Suppressor macrophage treated with lipopolysaccharide for 4 hours (primary cell): ENCODE results near the gene IL1R1.
A peak's percentile ranks its signal among the peaks of the same experiment; 100 is the strongest.
"Not testable (repeated sequence)": the region's sequence is repeated elsewhere in the genome, so short reads cannot be mapped to it uniquely, and the experiment has no call there.

Source experiments
- DNase-seq: peaks from one replicate; pipeline ENCODE4 v3.0.0-alpha.2; 2020

IL1R1 gene

GRCh38 chr2:102112271-102112670 is 30.3 kb upstream of the IL1R1 start:
- DNase-seq: no peak

GRCh38 chr2:102112692-102113665 is 29.6 kb upstream of the IL1R1 start:
- no peak for DNase-seq

DNA sequence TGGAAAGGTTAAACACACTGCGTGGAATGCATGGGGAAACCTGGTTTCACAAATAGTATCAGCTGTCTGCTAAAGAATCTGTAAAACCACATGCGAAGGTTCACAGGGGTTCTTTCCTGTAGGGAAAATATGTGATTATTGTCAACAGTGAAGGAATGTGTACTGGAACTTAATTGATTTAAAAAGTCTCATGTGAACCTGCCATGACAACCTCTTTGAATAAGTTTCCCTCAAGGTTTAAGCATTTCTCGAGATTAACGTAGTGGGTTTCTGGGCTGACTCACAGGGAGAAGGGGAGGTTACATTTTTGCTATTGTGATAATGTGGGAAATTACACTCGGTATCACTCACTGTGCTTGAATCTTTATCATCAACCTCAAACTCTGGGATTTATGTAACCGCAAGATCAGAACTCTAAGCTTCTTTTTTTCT is 28.2 kb upstream of the IL1R1 start:
- peak; percentile 16 for DNase-seq

- peak; percentile 54 for DNase-seq
Measured at GRCh38 chr2:102114851-102115497, 27.6 kb upstream of the IL1R1 start.

GRCh38 chr2:102116630-102117471 is 25.7 kb upstream of the IL1R1 start:
- DNase-seq: peak; percentile 50

DNA sequence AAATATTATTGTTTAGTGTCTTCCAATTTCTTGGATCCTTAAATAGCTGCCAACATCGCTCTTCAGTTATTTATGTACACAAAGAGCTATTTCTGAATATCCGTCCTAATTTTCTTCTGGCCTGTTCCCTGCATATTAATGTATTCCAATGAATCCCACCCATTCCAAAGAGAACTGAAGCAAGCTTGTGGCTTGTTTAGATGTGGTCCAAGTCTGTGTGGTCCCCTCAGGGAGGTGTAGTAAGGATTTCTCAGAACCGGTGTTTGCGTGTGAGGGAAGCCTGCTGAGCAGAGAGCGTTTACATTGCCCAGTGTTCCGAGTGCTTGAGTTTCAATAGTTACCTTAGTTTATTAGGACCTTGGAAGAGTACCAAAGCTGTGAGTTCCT is 25.1 kb upstream of the IL1R1 start:
- DNase-seq: no peak

DNA sequence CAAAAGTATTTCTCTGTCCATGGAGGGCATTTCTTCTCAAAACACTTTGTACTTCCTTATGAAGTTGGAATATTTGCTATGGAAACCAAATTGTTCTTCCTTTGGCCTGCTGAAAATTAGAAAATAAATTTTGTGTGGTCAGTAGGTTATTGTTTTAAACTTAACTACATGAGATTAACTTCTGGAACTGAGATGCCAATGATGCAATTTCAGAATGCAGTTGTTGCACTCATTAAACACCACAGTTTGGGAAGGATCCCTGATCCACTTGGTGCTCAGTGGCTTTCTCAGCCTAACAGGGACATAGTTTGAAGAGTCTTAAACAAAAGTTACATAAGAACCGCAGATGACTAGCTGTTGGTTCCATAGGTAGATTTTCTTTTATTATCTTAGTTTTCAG is 23.3 kb upstream of the IL1R1 start:
- DNase-seq: no peak

- DNase-seq: no peak
Measured at GRCh38 chr2:102120261-102120660, 22.3 kb upstream of the IL1R1 start.

DNA sequence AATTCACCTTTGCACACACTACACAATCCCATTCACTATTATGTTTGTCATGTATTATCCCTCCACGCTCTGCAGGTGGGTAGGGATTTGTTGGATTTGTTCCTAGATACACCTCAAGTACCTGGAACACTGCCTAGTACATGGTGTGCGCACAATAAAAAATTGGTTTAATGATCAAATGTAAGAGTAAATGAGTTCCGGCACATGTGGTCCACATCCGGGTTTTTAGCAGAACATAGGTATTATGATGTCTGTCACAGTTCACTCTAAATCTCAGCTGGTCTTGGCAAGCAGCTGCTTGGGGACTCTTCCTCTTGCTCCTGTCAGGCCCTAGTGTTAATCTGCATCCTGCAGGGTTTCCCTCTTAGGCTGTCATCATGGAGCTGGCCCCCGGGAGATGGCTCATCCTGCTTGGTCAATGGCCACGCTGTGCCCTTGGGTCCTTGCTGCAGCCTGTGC is 21.8 kb upstream of the IL1R1 start:
- DNase-seq: no peak

DNA sequence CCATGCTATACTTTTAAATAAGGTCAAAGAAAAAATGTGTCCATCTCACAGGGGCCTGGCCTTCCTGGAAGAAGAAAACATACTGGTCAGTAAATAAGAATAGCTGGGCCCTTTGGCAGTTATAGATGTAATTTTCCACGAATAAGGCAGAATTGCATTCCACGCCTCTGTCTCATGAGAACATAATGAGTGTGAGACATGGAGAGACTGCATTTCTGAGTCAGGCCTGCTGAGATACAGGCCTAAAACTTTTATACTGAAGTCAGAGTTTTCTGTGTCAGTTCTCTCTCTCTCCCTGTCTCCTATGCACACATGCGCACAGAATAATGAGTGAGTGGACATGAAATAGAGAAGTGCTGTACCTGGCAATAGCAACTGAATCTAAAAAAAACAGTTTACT is 20.4 kb upstream of the IL1R1 start:
- no peak for DNase-seq

DNA sequence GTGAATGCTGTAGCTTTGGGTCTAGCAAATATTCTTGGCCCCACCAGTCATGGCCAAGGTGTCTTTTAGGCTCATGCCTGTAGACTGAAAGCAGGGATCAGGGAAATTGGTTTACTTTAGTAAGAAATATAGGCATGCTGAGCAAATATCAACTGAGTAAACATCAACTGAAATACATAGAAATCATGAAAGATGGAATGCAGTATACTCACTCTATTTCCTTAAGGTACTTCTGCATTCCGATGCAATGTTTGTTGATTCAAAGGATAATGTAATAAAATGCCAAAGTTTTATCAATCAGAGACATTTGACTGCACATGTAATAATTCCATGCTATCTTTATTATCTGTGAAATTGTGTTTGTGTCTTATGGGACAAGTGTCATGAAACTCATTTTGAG is 19.6 kb upstream of the IL1R1 start:
- no peak for DNase-seq

GRCh38 chr2:102124421-102124820 is 18.1 kb upstream of the IL1R1 start:
- DNase-seq: not testable (repeated sequence)

DNA sequence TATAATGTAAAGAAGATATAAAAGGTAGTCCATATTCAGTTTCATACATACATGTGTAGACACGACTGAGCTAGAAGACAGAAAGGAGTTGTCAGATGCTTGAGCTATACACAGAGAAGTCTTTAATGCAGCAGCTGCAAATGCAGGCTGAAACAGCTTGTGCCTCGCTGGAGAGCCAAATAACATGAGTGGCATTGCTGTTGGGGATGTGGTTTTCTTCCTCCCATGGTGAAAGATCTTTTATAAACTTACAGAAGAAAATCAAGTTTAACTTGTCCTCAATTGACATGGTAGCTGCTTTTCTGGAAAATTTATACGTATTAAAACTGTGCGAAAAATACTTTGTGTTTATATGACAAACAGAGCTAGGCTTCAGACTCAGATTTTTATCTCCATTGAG is 16.4 kb upstream of the IL1R1 start:
- DNase-seq: no peak

DNA sequence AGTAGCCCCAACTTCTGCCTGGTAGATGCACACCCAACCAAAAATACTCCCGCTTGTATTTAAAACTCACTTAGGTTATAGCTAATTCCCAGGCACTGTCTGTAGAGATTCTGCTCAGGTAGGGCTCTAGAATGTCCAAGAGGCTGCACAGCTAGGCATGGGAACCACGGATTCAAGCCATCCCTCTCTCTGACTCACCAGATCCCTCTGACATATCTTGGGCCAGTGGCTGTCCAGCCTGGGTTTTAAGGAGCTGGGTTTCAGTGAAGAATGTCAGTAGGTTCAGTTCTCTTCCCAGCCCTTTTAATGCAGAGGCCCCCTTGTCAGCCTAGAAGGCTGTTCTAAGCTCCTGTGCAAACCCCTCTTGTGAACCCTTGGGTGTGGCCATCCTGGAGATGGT is 15.9 kb upstream of the IL1R1 start:
- no peak for DNase-seq

GRCh38 chr2:102129082-102129481 is 13.5 kb upstream of the IL1R1 start:
- no peak for DNase-seq

GRCh38 chr2:102129951-102130646 is 12.4 kb upstream of the IL1R1 start:
- DNase-seq: peak; percentile 57

GRCh38 chr2:102130647-102130991 is 11.9 kb upstream of the IL1R1 start:
- DNase-seq: no peak

- DNase-seq: no peak
Measured at GRCh38 chr2:102131564-102131963, 11.0 kb upstream of the IL1R1 start.

DNA sequence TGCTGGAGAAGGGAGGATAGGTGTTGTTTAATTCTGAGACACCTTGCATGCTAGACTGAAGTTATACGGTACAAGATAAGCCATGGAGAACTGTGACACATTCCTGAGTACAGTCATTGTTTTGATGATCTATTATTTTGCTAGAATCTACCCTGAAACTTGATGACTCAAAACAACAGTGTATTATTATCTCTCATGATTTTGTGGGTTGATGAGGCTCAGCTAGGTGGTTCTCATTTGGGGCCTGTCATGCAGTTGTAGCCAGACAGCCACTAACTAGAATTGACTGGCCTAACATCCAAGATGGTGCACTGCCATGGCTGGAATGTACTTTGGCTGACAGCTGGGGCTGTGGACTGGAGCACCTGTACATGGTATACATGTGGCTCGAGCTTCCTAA is 5.4 kb upstream of the IL1R1 start:
- no peak for DNase-seq

DNA sequence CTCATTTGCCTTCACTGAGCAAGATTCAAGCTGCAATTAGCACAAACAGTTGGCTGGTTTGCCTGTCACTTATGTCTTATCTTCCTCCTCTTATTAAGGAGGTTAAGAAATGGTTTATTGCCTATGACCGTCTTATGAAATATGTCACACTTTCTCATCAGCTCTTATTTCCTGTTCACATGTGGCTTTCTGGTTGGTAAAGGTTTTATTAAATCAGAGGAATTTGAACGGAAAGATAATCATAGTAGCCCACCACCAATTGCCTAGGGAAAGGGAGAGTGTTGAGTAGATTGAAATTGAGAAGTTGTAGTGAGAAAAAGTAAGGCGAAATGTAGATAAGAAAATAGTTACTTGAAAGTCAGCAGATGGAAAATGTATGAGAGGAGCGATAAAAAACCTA is 4.2 kb upstream of the IL1R1 start:
- peak; percentile 55 for DNase-seq

DNA sequence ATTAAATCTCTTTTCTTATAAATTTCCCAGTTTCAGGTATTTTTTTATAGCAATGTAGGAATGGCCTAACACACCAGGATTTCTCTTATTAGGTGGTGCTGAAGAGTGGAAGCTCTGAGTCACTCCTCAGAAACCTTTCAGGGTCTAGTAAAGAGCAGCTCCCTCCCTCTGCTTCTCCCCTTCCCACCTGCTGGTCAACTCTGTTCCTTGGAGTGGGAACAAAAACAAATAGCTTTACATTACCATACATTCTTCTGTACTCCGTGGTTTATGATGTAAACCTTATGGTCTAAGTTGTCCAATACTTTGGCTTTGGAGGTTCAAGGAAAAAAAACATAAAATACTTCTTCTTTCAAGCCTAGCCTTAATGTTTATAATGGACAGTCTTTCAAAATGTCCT is 2.7 kb upstream of the IL1R1 start:
- DNase-seq: no peak

DNA sequence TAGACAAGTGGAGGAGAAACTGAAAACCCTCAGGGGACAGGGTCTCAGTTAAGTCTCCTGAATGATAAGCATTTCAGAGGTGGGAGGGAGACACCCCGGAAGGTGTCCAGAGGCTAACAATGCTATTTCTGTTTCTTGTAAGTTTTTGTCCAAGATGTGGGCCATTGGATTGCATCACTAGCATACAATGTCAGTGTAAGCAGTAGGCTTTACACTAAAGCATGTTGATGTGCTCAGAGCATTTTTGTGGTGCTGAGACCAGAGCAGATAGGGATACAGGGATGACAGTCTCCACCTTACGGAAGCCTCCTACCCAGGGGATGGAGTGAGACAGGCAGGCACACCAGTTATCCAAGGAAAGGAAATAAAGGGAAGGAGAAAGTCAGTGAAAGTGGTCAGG is 2.2 kb upstream of the IL1R1 start:
- DNase-seq: no peak
